ENCODE data around the gene TMEM214. TPM values are rescaled to one million over a fixed set of nuclear protein-coding genes. Genes with fewer than 3 reads are reported as not detected.

Gene TMEM214
- total and polyA plus RNA-seq, 2 of the 8 experiments (the other 6 are each of a cell fraction or from before 2014, with no cell fraction given): 49.7 to 71.0 TPM

GRCh38 chr2:27057184-27057583 lies 24.4 kb downstream of the TMEM214 start (continued):
- TF ChIP-seq CTCF (IDR thresholded peaks at IDR 0.05; ENCODE audit: control extremely low read depth in 1 of 3, insufficient read depth in 1 of 3, low read depth in 1 of 3, low read length in 3 of 3): no peak

Measured in H1 (cell line).